MM.1S (cell line): Measurements from ENCODE around the gene CLASP1.

Source experiments
- DNase-seq: peaks from one replicate; pipeline ENCODE4 v3.0.0-alpha.2; 2015
- H2AFZ ChIP-seq: fragments of 300-600 bp; sonication (generic); 2 replicates; pipeline ENCODE4 v1.6.0; 2016; ENCODE audit warnings: antibody characterized with exemption, low read length
- H3F3A ChIP-seq: fragments of 300-600 bp; sonication (generic); 2 replicates; pipeline ENCODE4 v1.6.1; 2016; ENCODE audit warnings: mild to moderate bottlenecking, antibody characterized with exemption, low read length, moderate library complexity, mixed read lengths; ENCODE audit not compliant: insufficient read depth
- H3K27ac ChIP-seq: fragments of 300-600 bp; sonication (generic); 2 replicates; pipeline ENCODE4 v1.5.1; 2016; ENCODE audit warnings: mild to moderate bottlenecking, low read length
- H3K27me3 ChIP-seq: fragments of 300-600 bp; sonication (generic); replicated peaks from 2 replicates; pipeline ENCODE4 v1.6.0; 2016; ENCODE audit warnings: low read length; ENCODE audit not compliant: insufficient read depth
- H3K36me3 ChIP-seq: fragments of 300-600 bp; sonication (generic); replicated peaks from 2 replicates; pipeline ENCODE4 v1.6.1; 2016; ENCODE audit warnings: mild to moderate bottlenecking, low read length, mixed read lengths; ENCODE audit not compliant: insufficient read depth
- H3K4me1 ChIP-seq: fragments of 300-600 bp; sonication (generic); 2 replicates; pipeline ENCODE4 v1.6.1; 2016; ENCODE audit warnings: low read length, mixed read lengths
- H3K4me2 ChIP-seq: fragments of 300-600 bp; sonication (generic); 2 replicates; pipeline ENCODE4 v1.6.0; 2016; ENCODE audit warnings: low read depth, low read length
- H3K4me3 ChIP-seq: fragments of 300-600 bp; sonication (generic); 2 replicates; pipeline ENCODE4 v1.5.1; 2016; ENCODE audit warnings: low read length, mixed read lengths
- H3K79me2 ChIP-seq: fragments of 300-600 bp; sonication (generic); 2 replicates; pipeline ENCODE4 v1.6.1; 2016; ENCODE audit warnings: mixed run types, low read length, mixed read lengths
- H3K9ac ChIP-seq: fragments of 300-600 bp; sonication (generic); 2 replicates; pipeline ENCODE4 v1.6.1; 2016; ENCODE audit warnings: low read length, mixed read lengths
- H3K9me2 ChIP-seq: fragments of 300-600 bp; sonication (generic); replicated peaks from 2 replicates; pipeline ENCODE4 v1.6.1; 2016; ENCODE audit warnings: mild to moderate bottlenecking, low read length, mixed read lengths; ENCODE audit not compliant: insufficient read depth
- H3K9me3 ChIP-seq: fragments of 300-600 bp; sonication (generic); replicated peaks from 2 replicates; pipeline ENCODE4 v1.6.1; 2016; ENCODE audit warnings: mild to moderate bottlenecking, low read length, mixed read lengths; ENCODE audit not compliant: insufficient read depth
- H4K20me1 ChIP-seq: fragments of 300-600 bp; sonication (generic); 2 replicates; pipeline ENCODE4 v1.6.1; 2016; ENCODE audit warnings: mild to moderate bottlenecking, low read length, moderate library complexity, mixed read lengths; ENCODE audit not compliant: insufficient read depth
- CTCF ChIP-seq: fragments of 300-600 bp; sonication (generic); IDR thresholded peaks from 2 replicates; pipeline ENCODE4 v1.5.1; 2016; ENCODE audit warnings: antibody characterized with exemption, low read length, mixed read lengths
- EZH2 ChIP-seq: fragments of 300-600 bp; sonication (generic); optimal IDR thresholded peaks from 2 replicates; pipeline ENCODE3; 2017; ENCODE audit warnings: low read depth, mild to moderate bottlenecking, antibody characterized with exemption, low read length, mixed read lengths
- EZH2phosphoT487 ChIP-seq: fragments of 300-600 bp; sonication (generic); IDR thresholded peaks from 2 replicates; pipeline ENCODE4 v1.6.1; 2018; ENCODE audit warnings: antibody characterized with exemption, low read length

CLASP1 gene

GRCh38 chr2:121510857-121511256, 138.4 kb downstream of the CLASP1 start:
- Histone ChIP-seq H3K9me3 (no peaks in the 10 kb centered on the region), H3K9ac (no peak overlapping the region), H3F3A (no peaks in the 10 kb centered on the region), H3K27me3 (no peaks in the 10 kb centered on the region), H3K36me3 (no peaks in the 10 kb centered on the region), H2AFZ (no peak overlapping the region), H3K4me1 (no peaks in the 10 kb centered on the region), H3K9me2 (no peaks in the 10 kb centered on the region), H3K4me2 (no peak overlapping the region), H4K20me1 (no peaks in the 10 kb centered on the region), H3K27ac (no peak overlapping the region), H3K79me2 (peaks cover 19% of the 10 kb centered on the region; the same call in 1 of the 2 replicates), H3K4me3 (no peak overlapping the region)
- TF ChIP-seq EZH2phosphoT487, result no peak
- no peak for TF ChIP-seq EZH2
- no peak for TF ChIP-seq CTCF
- no peak for DNase-seq

GRCh38 chr2:121506621-121507020, 142.6 kb downstream of the CLASP1 start:
- Histone ChIP-seq H3K4me1 (no peaks in the 10 kb centered on the region), H3K36me3 (0 out of 2 replicates have a peak, but pooled peaks cover 6% of the 10 kb centered on the region), H3K4me3 (no peak overlapping the region), H3K9ac (no peak overlapping the region), H2AFZ (no peak overlapping the region), H3K27me3 (no peaks in the 10 kb centered on the region), H3K9me3 (no peaks in the 10 kb centered on the region), H4K20me1 (no peaks in the 10 kb centered on the region), H3K4me2 (no peak overlapping the region), H3F3A (no peaks in the 10 kb centered on the region), H3K79me2 (peaks cover 30% of the 10 kb centered on the region), H3K27ac (no peak overlapping the region), H3K9me2 (no peaks in the 10 kb centered on the region)
- no peak for DNase-seq
- TF ChIP-seq EZH2 (no peak), EZH2phosphoT487 (no peak), CTCF (no peak)

GRCh38 chr2:121505986-121506586, 143.2 kb downstream of the CLASP1 start:
- no peak overlapping the region for H3K4me3 ChIP-seq
- no peak overlapping the region for H2AFZ ChIP-seq
- H3K79me2 ChIP-seq, result peaks cover 30% of the 10 kb centered on the region
- H3K36me3 ChIP-seq, result 0 out of 2 replicates have a peak, but pooled peaks cover 6% of the 10 kb centered on the region
- H3K4me1 ChIP-seq, result no peaks in the 10 kb centered on the region
- TF ChIP-seq EZH2, result no peak
- TF ChIP-seq CTCF, result no peak
- TF ChIP-seq EZH2phosphoT487, result no peak
- no peak overlapping the region for H3K27ac ChIP-seq
- no peaks in the 10 kb centered on the region for H3K27me3 ChIP-seq
- no peak overlapping the region for H3K4me2 ChIP-seq
- H3K9me2 ChIP-seq, result no peaks in the 10 kb centered on the region
- H3K9me3 ChIP-seq, result no peaks in the 10 kb centered on the region
- no peak for DNase-seq
- H4K20me1 ChIP-seq, result no peaks in the 10 kb centered on the region
- H3K9ac ChIP-seq, result no peak overlapping the region
- H3F3A ChIP-seq, result no peaks in the 10 kb centered on the region
